OCI-LY7 (cell line): ENCODE data around the gene PC. TPM values are rescaled to one million over a fixed set of nuclear protein-coding genes. Genes with fewer than 3 reads are reported as not detected.

Experiments used
- BruUV-seq: library from RNA; stranded (reverse); fragments of 400-500 nt; replicated peaks from 2 replicates; lab custom pipeline; 2021; lab: Mats Ljungman, UMichigan
- CTCF ChIA-PET: fragments of 300-600 bp; sonication (Branson Sonifier 250); formaldehyde crosslinking; loops from one replicate; lab custom pipeline; 2022; ENCODE audit warnings: antibody characterized with exemption; ENCODE audit not compliant: unreplicated experiment; lab: Charles Lee
- POLR2A ChIA-PET: fragments of 300-600 bp; sonication (Branson Sonifier 250); formaldehyde crosslinking; loops from one replicate; lab custom pipeline; 2022; ENCODE audit warnings: antibody characterized with exemption; lab: Charles Lee
- DNase-seq: peaks from one replicate; pipeline ENCODE4 v3.0.0-alpha.2; 2015; ENCODE audit warnings: low spot score
- H2AFZ ChIP-seq: fragments of 200-600 bp; sonication (generic), shearing (Covaris generic); 2 replicates; pipeline ENCODE4 v1.6.1; 2014; ENCODE audit warnings: mild to moderate bottlenecking, antibody characterized with exemption, low read length, moderate library complexity
- H3K27ac ChIP-seq: fragments of 200-600 bp; sonication (generic); 2 replicates; pipeline ENCODE4 v1.5.1; 2014; ENCODE audit warnings: mixed run types, low read depth, mild to moderate bottlenecking, moderate library complexity, low read length, inconsistent platforms; ENCODE audit not compliant: poor library complexity, severe bottlenecking
- H3K36me3 ChIP-seq: fragments of 200-600 bp; sonication (generic); 2 replicates; pipeline ENCODE4 v1.6.1; 2014; ENCODE audit warnings: mild to moderate bottlenecking, antibody characterized with exemption, low read length, moderate library complexity, mixed read lengths; ENCODE audit not compliant: insufficient read depth
- H3K4me1 ChIP-seq: fragments of 200-600 bp; sonication (generic); 2 replicates; pipeline ENCODE4 v1.5.1; 2014; ENCODE audit warnings: mild to moderate bottlenecking, low read length; ENCODE audit not compliant: insufficient read depth, poor library complexity, severe bottlenecking
- H3K4me2 ChIP-seq: fragments of 200-600 bp; sonication (generic); 2 replicates; pipeline ENCODE4 v1.6.1; 2014; ENCODE audit warnings: mild to moderate bottlenecking, low read length
- H3K4me3 ChIP-seq: fragments of 200-600 bp; sonication (generic); 2 replicates; pipeline ENCODE4 v1.5.1; 2014; ENCODE audit warnings: mild to moderate bottlenecking, low read depth, low read length; ENCODE audit not compliant: poor library complexity, severe bottlenecking
- H3K79me2 ChIP-seq: fragments of 200-600 bp; sonication (generic); 2 replicates; pipeline ENCODE4 v1.6.1; 2016; ENCODE audit warnings: low read depth, mild to moderate bottlenecking, low read length, moderate library complexity, mixed read lengths; ENCODE audit not compliant: insufficient read depth
- H3K9me2 ChIP-seq: fragments of 200-600 bp; sonication (generic); 2 replicates; pipeline ENCODE4 v1.6.1; 2016; ENCODE audit warnings: mild to moderate bottlenecking, low read length, mixed read lengths; ENCODE audit not compliant: insufficient read depth
- H3K9me3 ChIP-seq: fragments of 200-600 bp; sonication (generic); 2 replicates; pipeline ENCODE4 v1.6.1; 2014; ENCODE audit warnings: mild to moderate bottlenecking, mixed run types, low read length, mixed read lengths
- H4K20me1 ChIP-seq: fragments of 200-600 bp; sonication (generic); 2 replicates; pipeline ENCODE4 v1.6.1; 2014; ENCODE audit warnings: mild to moderate bottlenecking, antibody characterized with exemption, low read length, moderate library complexity, mixed read lengths; ENCODE audit not compliant: insufficient read depth
- EZH2phosphoT487 ChIP-seq: fragments of 200-600 bp; sonication (generic); IDR thresholded peaks from 2 replicates; pipeline ENCODE4 v1.6.1; 2018; ENCODE audit warnings: low read depth, borderline replicate concordance, mild to moderate bottlenecking, mixed run types, antibody characterized with exemption, low read length, moderate library complexity, mixed read lengths
- intact Hi-C: fragments of 100-400 bp; cut with micrococcal nuclease; formaldehyde crosslinking; loops from one replicate; pipeline ENCODE4 v1.10.0; 2022; ENCODE audit not compliant: unreplicated experiment
- total RNA-seq, 2 experiments: library from RNA; depleted of rRNA in 1 of 2; stranded (reverse); fragments of >200 nt in 1 of 2; shearing (Covaris generic) in 1 of 2; gene quantifications; 2 replicates each; pipeline ENCODE4 v1.2.3, GENCODE V29; 2014 to 2022
- TF ChIP-seq, protein P1 (sequence below): fragments of 200-600 bp; sonication (generic); conservative IDR thresholded peaks from 2 replicates; pipeline ENCODE4 v1.5.1; 2014; ENCODE audit warnings: mild to moderate bottlenecking, antibody characterized with exemption, low read length, moderate library complexity, mixed read lengths

The PC gene
- total RNA-seq, 2 experiments from 2014 or later = 10.4 to 12.7 TPM

- TF ChIP-seq EZH2phosphoT487 = no peak
- TF ChIP-seq, protein P1, sequence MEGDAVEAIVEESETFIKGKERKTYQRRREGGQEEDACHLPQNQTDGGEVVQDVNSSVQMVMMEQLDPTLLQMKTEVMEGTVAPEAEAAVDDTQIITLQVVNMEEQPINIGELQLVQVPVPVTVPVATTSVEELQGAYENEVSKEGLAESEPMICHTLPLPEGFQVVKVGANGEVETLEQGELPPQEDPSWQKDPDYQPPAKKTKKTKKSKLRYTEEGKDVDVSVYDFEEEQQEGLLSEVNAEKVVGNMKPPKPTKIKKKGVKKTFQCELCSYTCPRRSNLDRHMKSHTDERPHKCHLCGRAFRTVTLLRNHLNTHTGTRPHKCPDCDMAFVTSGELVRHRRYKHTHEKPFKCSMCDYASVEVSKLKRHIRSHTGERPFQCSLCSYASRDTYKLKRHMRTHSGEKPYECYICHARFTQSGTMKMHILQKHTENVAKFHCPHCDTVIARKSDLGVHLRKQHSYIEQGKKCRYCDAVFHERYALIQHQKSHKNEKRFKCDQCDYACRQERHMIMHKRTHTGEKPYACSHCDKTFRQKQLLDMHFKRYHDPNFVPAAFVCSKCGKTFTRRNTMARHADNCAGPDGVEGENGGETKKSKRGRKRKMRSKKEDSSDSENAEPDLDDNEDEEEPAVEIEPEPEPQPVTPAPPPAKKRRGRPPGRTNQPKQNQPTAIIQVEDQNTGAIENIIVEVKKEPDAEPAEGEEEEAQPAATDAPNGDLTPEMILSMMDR = no peak
Observed at GRCh38 chr11:66866511-66866986, 91.6 kb downstream of the PC start.

DNA sequence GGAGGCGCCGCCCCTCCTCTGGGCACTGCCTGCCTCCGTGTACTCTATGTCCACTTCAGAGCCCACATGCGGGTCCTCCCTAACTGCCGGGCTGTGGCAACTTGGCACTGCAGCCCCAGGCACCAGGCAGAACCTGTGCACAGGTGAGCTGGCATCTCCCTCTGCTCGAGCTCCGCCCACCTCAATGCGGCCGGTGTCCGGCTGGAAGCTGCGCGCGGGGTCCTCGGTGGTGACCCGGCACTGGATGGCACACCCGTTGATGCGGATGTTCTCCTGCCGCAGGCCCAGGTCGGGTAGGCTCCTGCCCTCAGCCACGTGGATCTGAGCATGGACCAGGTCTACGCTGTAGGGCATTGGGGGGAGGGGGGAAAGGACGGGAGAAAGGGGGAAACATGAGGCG lies 92.2 kb downstream of the PC start:
- no peak for DNase-seq
- Histone ChIP-seq H3K4me2 (no peak overlapping the region), H3K9me2 (no peaks in the 10 kb centered on the region), H3K27ac (no peak overlapping the region), H3K4me1 (peaks cover 59% of the 10 kb centered on the region), H3K79me2 (no peaks in the 10 kb centered on the region), H3K9me3 (no peaks in the 10 kb centered on the region), H3K4me3 (no peak overlapping the region), H3K36me3 (no peaks in the 10 kb centered on the region), H2AFZ (no peak overlapping the region), H4K20me1 (no peaks in the 10 kb centered on the region)
- BruUV-seq = no TSS peak
- intact Hi-C loops = no loop called here
- ChIA-PET CTCF (no interaction called here), POLR2A (no interaction called here)
- TF ChIP-seq, protein P1 = no peak
- no peak for TF ChIP-seq EZH2phosphoT487

More at GRCh38 chr11:66866511-66866986, 91.6 kb downstream of the PC start:
- intact Hi-C loops = no loop called here
- Histone ChIP-seq H3K9me3 (no peaks in the 10 kb centered on the region), H3K79me2 (no peaks in the 10 kb centered on the region), H3K27ac (no peak overlapping the region), H4K20me1 (no peaks in the 10 kb centered on the region), H3K4me2 (no peak overlapping the region), H3K36me3 (no peaks in the 10 kb centered on the region), H3K4me1 (peaks cover 59% of the 10 kb centered on the region), H3K9me2 (no peaks in the 10 kb centered on the region), H3K4me3 (no peak overlapping the region), H2AFZ (no peak overlapping the region)
- CTCF ChIA-PET = no interaction called here
- no peak for DNase-seq
- POLR2A ChIA-PET = interaction anchor here (0.9 to 1.6 kb wide), 4 partner anchors 12 to 161 kb away, joined by 3 to 4 read pairs (median 3); no protein-coding TSS in a partner anchor
- BruUV-seq = no TSS peak

- H3K4me2 ChIP-seq = peak overlapping the region; percentile 53
- POLR2A ChIA-PET = no interaction called here
- no peak for DNase-seq
- no peak overlapping the region for H2AFZ ChIP-seq
- CTCF ChIA-PET = interaction anchor here (1.2 kb wide), 1 partner anchor 9 kb away, joined by 3 read pairs; no protein-coding TSS in a partner anchor
- no peaks in the 10 kb centered on the region for H4K20me1 ChIP-seq
- no TSS peak for BruUV-seq
- intact Hi-C loops = no loop called here
- H3K9me3 ChIP-seq = no peaks in the 10 kb centered on the region
- H3K9me2 ChIP-seq = no peaks in the 10 kb centered on the region
- H3K36me3 ChIP-seq = no peaks in the 10 kb centered on the region
- TF ChIP-seq EZH2phosphoT487 = no peak
- TF ChIP-seq, protein P1 = 0 out of 2 replicates have a peak, but pooled peaks have one; percentile 35
- no peaks in the 10 kb centered on the region for H3K79me2 ChIP-seq
- H3K4me3 ChIP-seq = peak overlapping the region; percentile 11
- peaks cover 59% of the 10 kb centered on the region for H3K4me1 ChIP-seq
- H3K27ac ChIP-seq = peak overlapping the region; percentile 47
Observed at GRCh38 chr11:66864924-66865697, 93.1 kb downstream of the PC start.
